BE2C (cell line): Measurements from ENCODE around the gene HCFC1.

Source experiments
- DNase-seq: peaks from one replicate; pipeline ENCODE4 v3.0.0-alpha.2; 2020
- H3K27me3 ChIP-seq: fragments of 250-450 bp; sonication (Bioruptor Pico); 2 replicates; pipeline ENCODE4 v1.5.1; 2020; ENCODE audit warnings: mild to moderate bottlenecking
- H3K36me3 ChIP-seq: fragments of 250-450 bp; sonication (Bioruptor Pico); 2 replicates; pipeline ENCODE4 v1.5.1; 2020; ENCODE audit warnings: mild to moderate bottlenecking
- H3K4me1 ChIP-seq: fragments of 250-450 bp; sonication (Bioruptor Pico); 2 replicates; pipeline ENCODE4 v1.5.1; 2020
- H3K4me3 ChIP-seq: 2 replicates; pipeline ENCODE4 v1.5.1; 2011; ENCODE audit warnings: low read depth, low read length
- H3K9me3 ChIP-seq: fragments of 250-450 bp; sonication (Bioruptor Pico); 2 replicates; pipeline ENCODE4 v1.5.1; 2020
- CTCF ChIP-seq: IDR thresholded peaks from 2 replicates; pipeline ENCODE4 v1.5.1; 2012; ENCODE audit warnings: mild to moderate bottlenecking, low read depth, low read length

HCFC1 gene

GRCh38 chrX:153968255-153968654 is 3.4 kb downstream of the HCFC1 start:
- Histone ChIP-seq H3K4me1 (peaks cover 3% of the 10 kb centered on the region; the same call in 1 of the 2 replicates), H3K27me3 (no peaks in the 10 kb centered on the region), H3K4me3 (peak overlapping the region; percentile 93), H3K36me3 (peaks cover 49% of the 10 kb centered on the region), H3K9me3 (no peaks in the 10 kb centered on the region)
- peak; percentile 0 for DNase-seq
- TF ChIP-seq CTCF, result no peak

- Histone ChIP-seq H3K36me3 (peaks cover 54% of the 10 kb centered on the region), H3K4me3 (no peak overlapping the region)
These were observed 3.9 kb downstream of the HCFC1 start for GRCh38 chrX:153967536-153968224.

GRCh38 chrX:153966841-153967535 is 4.6 kb downstream of the HCFC1 start:
- no peaks in the 10 kb centered on the region for H3K27me3 ChIP-seq
- peaks cover 61% of the 10 kb centered on the region for H3K36me3 ChIP-seq
- no peak for TF ChIP-seq CTCF
- no peaks in the 10 kb centered on the region for H3K9me3 ChIP-seq
- H3K4me1 ChIP-seq, result peaks cover 3% of the 10 kb centered on the region; the same call in 1 of the 2 replicates
- H3K4me3 ChIP-seq, result no peak overlapping the region
- peak; percentile 5 for DNase-seq

More at GRCh38 chrX:153967536-153968224, 3.9 kb downstream of the HCFC1 start:
- H3K27me3 ChIP-seq, result no peaks in the 10 kb centered on the region
- peak; percentile 3 for DNase-seq
- TF ChIP-seq CTCF, result no peak
- no peaks in the 10 kb centered on the region for H3K9me3 ChIP-seq
- H3K4me1 ChIP-seq, result peaks cover 3% of the 10 kb centered on the region; the same call in 1 of the 2 replicates

- no peaks in the 10 kb centered on the region for H3K9me3 ChIP-seq
- peaks cover 3% of the 10 kb centered on the region; the same call in 1 of the 2 replicates for H3K4me1 ChIP-seq
- no peak for DNase-seq
- H3K27me3 ChIP-seq, result no peaks in the 10 kb centered on the region
- H3K36me3 ChIP-seq, result peaks cover 65% of the 10 kb centered on the region
- no peak overlapping the region for H3K4me3 ChIP-seq
- TF ChIP-seq CTCF, result no peak
These were observed 5.3 kb downstream of the HCFC1 start for GRCh38 chrX:153966283-153966688.

GRCh38 chrX:153965406-153965805 is 6.2 kb downstream of the HCFC1 start:
- peaks cover 67% of the 10 kb centered on the region for H3K36me3 ChIP-seq
- peak; percentile 0 for DNase-seq
- no peaks in the 10 kb centered on the region for H3K27me3 ChIP-seq
- no peaks in the 10 kb centered on the region for H3K9me3 ChIP-seq
- H3K4me1 ChIP-seq, result peaks cover 3% of the 10 kb centered on the region; the same call in 1 of the 2 replicates
- TF ChIP-seq CTCF, result no peak
- H3K4me3 ChIP-seq, result no peak overlapping the region

- H3K27me3 ChIP-seq, result no peaks in the 10 kb centered on the region
- no peaks in the 10 kb centered on the region for H3K9me3 ChIP-seq
- H3K36me3 ChIP-seq, result peaks cover 80% of the 10 kb centered on the region
- H3K4me3 ChIP-seq, result no peak overlapping the region
- DNase-seq, result no peak
- H3K4me1 ChIP-seq, result peaks cover 3% of the 10 kb centered on the region; the same call in 1 of the 2 replicates
- no peak for TF ChIP-seq CTCF
These were observed 7.5 kb downstream of the HCFC1 start for GRCh38 chrX:153964105-153964504.
